B cell (primary cell): ENCODE results near the gene RABL2A. TPM values are rescaled to one million over a fixed set of nuclear protein-coding genes. Genes with fewer than 3 reads are reported as not detected.
A peak's percentile ranks its signal among the peaks of the same experiment; 100 is the strongest.
"Not testable (repeated sequence)": the region's sequence is repeated elsewhere in the genome, so short reads cannot be mapped to it uniquely, and the experiment has no call there.

Source experiments
- ATAC-seq: fragments of 200-7000 bp; cut with Tn5 transposase; one replicate; pipeline ENCODE4 v1.10.0; 2021; ENCODE audit warnings: low read depth, mild to moderate bottlenecking, moderate number of reproducible peaks, moderate library complexity
- CTCF ChIA-PET: fragments of 350-600 bp; sonication (Branson Sonifier 250); formaldehyde crosslinking; loops from one replicate; lab custom pipeline; 2021; ENCODE audit warnings: antibody characterized with exemption, inconsistent platforms; lab: Charles Lee
- POLR2A ChIA-PET: fragments of 350-600 bp; sonication (Branson Sonifier 250); formaldehyde crosslinking; loops from one replicate; lab custom pipeline; 2021; ENCODE audit warnings: antibody characterized with exemption; lab: Charles Lee
- DNase-seq: peaks from one replicate; pipeline ENCODE4 v3.0.0; 2013
- H2AFZ ChIP-seq: 2 replicates; pipeline ENCODE4 v1.6.1; 2012; ENCODE audit warnings: mild to moderate bottlenecking, low read depth, low read length; ENCODE audit not compliant: insufficient read depth, poor library complexity, severe bottlenecking
- H3K27ac ChIP-seq, 2 donors: 1 replicate in 1 of 2; 2 replicates in 1 of 2; pipeline ENCODE4 v1.5.1; 2012 to 2013; ENCODE audit warnings: low read length in 2 of 2, mild to moderate bottlenecking in 2 of 2, moderate library complexity in 1 of 2
- H3K27me3 ChIP-seq, 4 experiments: fragments of 200-600 bp in 1 of 4; sonication (generic) in 1 of 4; replicated peaks in 1 of 4; 1 replicate in 2 of 4; 2 replicates in 2 of 4; pipeline versions ENCODE4 v1.6.1 to v1.7.0; 2013 to 2016; ENCODE audit warnings: low read length in 3 of 4, mild to moderate bottlenecking in 2 of 4, mixed read lengths in 1 of 4, moderate library complexity in 1 of 4; ENCODE audit not compliant: insufficient read depth in 4 of 4, control insufficient read depth in 3 of 4; ENCODE audit errors: control extremely low read depth in 1 of 4
- H3K36me3 ChIP-seq, 2 experiments: replicated peaks in 1 of 2; 1 replicate in 1 of 2; 2 replicates in 1 of 2; pipeline versions ENCODE4 v1.6.1 to v1.7.1; 2013; ENCODE audit warnings: low read length in 1 of 2; ENCODE audit not compliant: insufficient read depth in 2 of 2, control insufficient read depth in 1 of 2; ENCODE audit errors: control extremely low read depth in 1 of 2, extremely low read depth in 1 of 2
- H3K4me1 ChIP-seq, 2 donors: fragments of 200-600 bp in 1 of 2; sonication (generic) in 1 of 2; 1 replicate in 1 of 2; 2 replicates in 1 of 2; pipeline versions ENCODE4 v1.5.1 to v1.6.1; 2013 to 2017; ENCODE audit warnings: low read length in 2 of 2; ENCODE audit not compliant: control insufficient read depth in 2 of 2, insufficient read depth in 2 of 2
- H3K4me2 ChIP-seq: replicated peaks from 2 replicates; pipeline ENCODE3; 2012; ENCODE audit warnings: mild to moderate bottlenecking, low read depth, low read length; ENCODE audit not compliant: poor library complexity, severe bottlenecking
- H3K4me3 ChIP-seq, 5 experiments: fragments of 200-600 bp in 1 of 5; sonication (generic) in 1 of 5; 1 replicate in 3 of 5; 2 replicates in 2 of 5; pipeline versions ENCODE4 v1.5.1 to v1.7.0; 2011 to 2016; ENCODE audit warnings: low read length in 4 of 5, mild to moderate bottlenecking in 4 of 5, low read depth in 2 of 5, control low read depth in 1 of 5, moderate library complexity in 1 of 5; ENCODE audit not compliant: insufficient read depth in 1 of 5; ENCODE audit errors: control extremely low read depth in 1 of 5, extremely low read depth in 1 of 5
- H3K79me2 ChIP-seq: fragments of 200-600 bp; sonication (generic); one replicate; pipeline ENCODE4 v1.6.0; 2016; ENCODE audit warnings: low read length; ENCODE audit not compliant: control insufficient read depth, insufficient read depth
- H3K9ac ChIP-seq: fragments of 200-600 bp; sonication (generic); 2 replicates; pipeline ENCODE4 v1.6.1; 2017; ENCODE audit warnings: mild to moderate bottlenecking, low read length, moderate library complexity
- H3K9me3 ChIP-seq, 3 donors: one replicate each; pipeline versions ENCODE4 v1.6.1 to v1.7.1; 2013; ENCODE audit warnings: low read length in 2 of 3; ENCODE audit not compliant: control insufficient read depth in 2 of 3, insufficient read depth in 1 of 3; ENCODE audit errors: control extremely low read depth in 1 of 3
- H4K20me1 ChIP-seq: 2 replicates; pipeline ENCODE4 v1.6.0; 2012; ENCODE audit warnings: mild to moderate bottlenecking, low read length; ENCODE audit not compliant: insufficient read depth, control insufficient read depth, poor library complexity, severe bottlenecking
- H3K27ac Mint-ChIP-seq: one replicate; pipeline ENCODE4 v1.8.0; 2021; ENCODE audit warnings: mixed read lengths
- H3K27me3 Mint-ChIP-seq: one replicate; pipeline ENCODE4 v1.8.0; 2021; ENCODE audit warnings: mixed read lengths
- H3K4me1 Mint-ChIP-seq: one replicate; pipeline ENCODE4 v1.8.0; 2021; ENCODE audit warnings: mixed read lengths
- H3K4me3 Mint-ChIP-seq: one replicate; pipeline ENCODE4 v1.8.0; 2021; ENCODE audit warnings: mixed read lengths
- H3K9me3 Mint-ChIP-seq: one replicate; pipeline ENCODE4 v1.8.0; 2022; ENCODE audit warnings: mixed read lengths; ENCODE audit not compliant: insufficient read depth
- WGBS: methylation state at CpG from one replicate; pipeline ENCODE4 v1.1.5; 2013; ENCODE audit warnings: missing lambda C conversion rate; ENCODE audit not compliant: insufficient coverage; 5-methylcytosine and 5-hydroxymethylcytosine counted together
- intact Hi-C: fragments of 100-400 bp; cut with micrococcal nuclease; formaldehyde crosslinking; loops from one replicate; pipeline ENCODE4 v1.10.0; 2022
- polyA plus RNA-seq: library from polyadenylated mRNA; depleted of rRNA; stranded (reverse); fragments of >200 nt; gene quantifications from 2 replicates; pipeline ENCODE4 v1.2.3, GENCODE V29; 2012
- total RNA-seq, 2 donors: library from RNA; stranded (reverse); fragments of 120-200 nt in 1 of 2; gene quantifications; 1 replicate in 1 of 2; 2 replicates in 1 of 2; pipeline versions ENCODE4 v1.2.3 to v1.2.4, GENCODE V29; 2013 to 2022
- TF ChIP-seq, protein P1 (sequence below): fragments of 200-600 bp; IDR thresholded peaks from one replicate; pipeline ENCODE4 v1.8.0; 2022; ENCODE audit warnings: antibody characterized with exemption, mild to moderate bottlenecking

RABL2A gene
- total and polyA plus RNA-seq, 2 donors (not counting 1 experiment from before 2014, with no cell fraction given) = 50.6 to 84.7 TPM

DNA sequence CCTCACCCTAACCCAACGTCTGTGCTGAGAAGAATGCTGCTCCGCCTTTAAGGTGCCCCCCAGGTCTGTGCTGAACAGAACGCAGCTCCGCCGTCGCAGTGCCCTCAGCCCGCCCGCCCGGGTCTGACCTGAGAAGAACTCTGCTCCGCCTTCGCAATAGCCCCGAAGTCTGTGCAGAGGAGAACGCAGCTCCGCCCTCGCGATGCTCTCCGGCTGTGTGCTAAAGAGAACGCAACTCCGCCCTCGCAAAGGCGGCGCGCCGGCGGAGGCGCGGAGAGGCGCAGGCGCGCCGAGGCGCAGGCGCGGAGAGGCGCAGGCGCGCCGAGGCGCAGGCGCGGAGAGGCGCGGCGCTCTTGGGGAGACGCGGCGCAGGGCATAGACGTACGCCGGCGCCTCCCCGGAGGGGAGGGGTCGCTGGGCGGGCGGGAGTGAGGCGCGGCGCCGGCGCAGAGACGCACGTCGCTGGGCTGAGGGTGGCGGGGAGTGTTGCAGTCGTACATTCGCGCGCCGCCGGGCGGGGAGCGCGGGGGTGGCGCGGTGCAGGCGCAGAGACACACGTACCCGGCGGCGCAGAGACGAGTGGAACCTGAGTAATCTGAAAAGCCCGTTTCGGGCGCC is 23.5 kb upstream of the RABL2A start:
- not testable (repeated sequence) for H3K27me3 ChIP-seq, H3K27me3 Mint-ChIP-seq, H3K4me1 ChIP-seq, H4K20me1 ChIP-seq, H3K79me2 ChIP-seq, H3K9me3 Mint-ChIP-seq, H3K36me3 ChIP-seq, H3K9me3 ChIP-seq
- ATAC-seq (peak; percentile 90), DNase-seq (peak; percentile 95)
- intact Hi-C loops = loop anchor here (5.0 kb wide), 1 partner anchor 99 kb away; no protein-coding TSS in a partner anchor
- Histone ChIP-seq H2AFZ (peak overlapping the region; percentile 62), H3K27ac (peak overlapping the region; percentile 56 to 64), H3K4me3 (peak overlapping the region in 4 of 5 experiments; percentile 47 to 70 (median 55)), H3K9ac (peak overlapping the region; percentile 66), H3K4me2 (peak overlapping the region; percentile 61)
- 14% methylated on average over 84 of the region's 84 CpGs for WGBS
- peaks cover 10% of the 10 kb centered on the region for H3K4me1 Mint-ChIP-seq
- ChIA-PET CTCF (interaction anchor here (0.8 to 1.6 kb wide), 2 partner anchors 89 to 97 kb away, joined by 3 to 5 read pairs; no protein-coding TSS in a partner anchor), POLR2A (interaction anchor here (1.3 kb wide), 1 partner anchor 153 kb away, joined by 5 read pairs; the partner anchor contains the start of gene SLC35F5)
- peak overlapping the region; percentile 99 for H3K27ac Mint-ChIP-seq
- peak overlapping the region; percentile 97 for H3K4me3 Mint-ChIP-seq

DNA sequence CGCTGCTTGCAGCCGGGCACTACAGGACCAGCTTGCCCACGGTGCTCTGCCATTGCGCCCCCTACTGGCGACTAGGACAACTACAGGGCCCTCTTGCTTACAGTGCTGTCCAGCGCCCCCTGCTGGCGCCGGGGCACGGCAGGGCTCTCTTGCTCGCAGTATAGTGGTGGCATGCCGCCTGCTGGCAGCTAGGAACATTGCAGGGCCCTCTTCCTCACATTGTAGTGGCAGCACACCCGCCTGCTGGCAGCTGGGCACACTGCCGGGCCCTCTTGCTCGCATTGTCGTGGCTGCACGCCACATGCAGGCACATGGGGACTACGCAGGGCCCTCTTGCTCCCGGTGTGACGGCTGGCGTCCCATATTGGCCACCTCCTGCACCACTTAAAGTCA is 23.0 kb upstream of the RABL2A start:
- Mint-ChIP-seq H3K4me3 (peak overlapping the region; percentile 97), H3K4me1 (peaks cover 10% of the 10 kb centered on the region), H3K27ac (peak overlapping the region; percentile 99)
- CTCF ChIA-PET = interaction anchor here (0.8 to 1.6 kb wide), 2 partner anchors 88 to 96 kb away, joined by 3 to 5 read pairs; no protein-coding TSS in a partner anchor
- not testable (repeated sequence) for H3K9me3 Mint-ChIP-seq, H4K20me1 ChIP-seq, H3K36me3 ChIP-seq, H3K27me3 Mint-ChIP-seq, H3K9me3 ChIP-seq, H3K27me3 ChIP-seq, H3K4me2 ChIP-seq, H3K4me1 ChIP-seq, H3K79me2 ChIP-seq
- peak overlapping the region; percentile 54 for H2AFZ ChIP-seq
- DNase-seq (peak; percentile 96), ATAC-seq (peak; percentile 38)
- peak overlapping the region in 1 of 2 donors; percentile 52 for H3K27ac ChIP-seq
- H3K9ac ChIP-seq = peak overlapping the region; percentile 66
- intact Hi-C loops = loop anchor here (5.0 kb wide), 1 partner anchor 98 kb away; no protein-coding TSS in a partner anchor
- peak overlapping the region in 4 of 5 experiments; percentile 47 to 66 (median 55) for H3K4me3 ChIP-seq
- 5% methylated on average over 16 of the region's 20 CpGs for WGBS
- POLR2A ChIA-PET = interaction anchor here (1.3 kb wide), 1 partner anchor 152 kb away, joined by 5 read pairs; the partner anchor contains the start of gene SLC35F5
- TF ChIP-seq, protein P1, sequence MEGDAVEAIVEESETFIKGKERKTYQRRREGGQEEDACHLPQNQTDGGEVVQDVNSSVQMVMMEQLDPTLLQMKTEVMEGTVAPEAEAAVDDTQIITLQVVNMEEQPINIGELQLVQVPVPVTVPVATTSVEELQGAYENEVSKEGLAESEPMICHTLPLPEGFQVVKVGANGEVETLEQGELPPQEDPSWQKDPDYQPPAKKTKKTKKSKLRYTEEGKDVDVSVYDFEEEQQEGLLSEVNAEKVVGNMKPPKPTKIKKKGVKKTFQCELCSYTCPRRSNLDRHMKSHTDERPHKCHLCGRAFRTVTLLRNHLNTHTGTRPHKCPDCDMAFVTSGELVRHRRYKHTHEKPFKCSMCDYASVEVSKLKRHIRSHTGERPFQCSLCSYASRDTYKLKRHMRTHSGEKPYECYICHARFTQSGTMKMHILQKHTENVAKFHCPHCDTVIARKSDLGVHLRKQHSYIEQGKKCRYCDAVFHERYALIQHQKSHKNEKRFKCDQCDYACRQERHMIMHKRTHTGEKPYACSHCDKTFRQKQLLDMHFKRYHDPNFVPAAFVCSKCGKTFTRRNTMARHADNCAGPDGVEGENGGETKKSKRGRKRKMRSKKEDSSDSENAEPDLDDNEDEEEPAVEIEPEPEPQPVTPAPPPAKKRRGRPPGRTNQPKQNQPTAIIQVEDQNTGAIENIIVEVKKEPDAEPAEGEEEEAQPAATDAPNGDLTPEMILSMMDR = peak; percentile 100

DNA sequence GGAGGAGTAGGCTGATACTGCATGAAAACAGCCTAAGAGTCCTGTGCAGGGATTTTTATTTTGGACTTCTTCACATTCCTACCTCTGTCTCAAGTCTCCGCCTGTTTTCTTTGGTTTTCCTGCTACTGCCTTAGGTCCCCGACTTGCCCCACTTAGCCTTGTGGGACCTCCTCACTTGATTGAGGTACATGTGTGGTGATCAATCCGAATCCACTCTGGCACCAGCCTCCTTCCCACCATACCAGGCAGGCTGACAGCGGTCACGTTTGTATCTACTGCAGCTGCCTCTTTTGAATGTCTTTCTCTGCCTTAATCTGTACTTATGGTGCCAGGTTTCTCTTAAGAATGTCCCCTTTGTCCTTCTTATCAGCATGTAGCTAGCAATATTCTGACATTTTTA is 22.4 kb upstream of the RABL2A start:
- not testable (repeated sequence) for H3K9ac ChIP-seq, H3K36me3 ChIP-seq, H3K79me2 ChIP-seq, ATAC-seq, H4K20me1 ChIP-seq, H2AFZ ChIP-seq, H3K4me1 ChIP-seq, H3K9me3 Mint-ChIP-seq, H3K9me3 ChIP-seq, H3K27ac ChIP-seq, H3K4me2 ChIP-seq, H3K27me3 ChIP-seq, H3K27me3 Mint-ChIP-seq
- peak overlapping the region; percentile 66 for H3K4me3 Mint-ChIP-seq
- peak; percentile 0 for DNase-seq
- WGBS = no CpG with 5 or more reads among the region's 5 CpGs
- ChIA-PET CTCF (interaction anchor here (0.7 to 1.6 kb wide), 3 partner anchors 87 to 99 kb away, joined by 3 to 5 read pairs (median 3); no protein-coding TSS in a partner anchor), POLR2A (interaction anchor here (0.7 kb wide), 1 partner anchor 115 kb away, joined by 5 read pairs; no protein-coding TSS in a partner anchor)
- H3K4me1 Mint-ChIP-seq = peaks cover 10% of the 10 kb centered on the region
- peak overlapping the region in 2 of 5 experiments; percentile 62 to 66 for H3K4me3 ChIP-seq
- intact Hi-C loops = loop anchor here (5.0 kb wide), 1 partner anchor 98 kb away; no protein-coding TSS in a partner anchor
- H3K27ac Mint-ChIP-seq = peak overlapping the region; percentile 99
